ENCODE data around the gene TBCA.
A peak's percentile ranks its signal among the peaks of the same experiment; 100 is the strongest.

The TBCA gene, protein sequence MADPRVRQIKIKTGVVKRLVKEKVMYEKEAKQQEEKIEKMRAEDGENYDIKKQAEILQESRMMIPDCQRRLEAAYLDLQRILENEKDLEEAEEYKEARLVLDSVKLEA

DNA sequence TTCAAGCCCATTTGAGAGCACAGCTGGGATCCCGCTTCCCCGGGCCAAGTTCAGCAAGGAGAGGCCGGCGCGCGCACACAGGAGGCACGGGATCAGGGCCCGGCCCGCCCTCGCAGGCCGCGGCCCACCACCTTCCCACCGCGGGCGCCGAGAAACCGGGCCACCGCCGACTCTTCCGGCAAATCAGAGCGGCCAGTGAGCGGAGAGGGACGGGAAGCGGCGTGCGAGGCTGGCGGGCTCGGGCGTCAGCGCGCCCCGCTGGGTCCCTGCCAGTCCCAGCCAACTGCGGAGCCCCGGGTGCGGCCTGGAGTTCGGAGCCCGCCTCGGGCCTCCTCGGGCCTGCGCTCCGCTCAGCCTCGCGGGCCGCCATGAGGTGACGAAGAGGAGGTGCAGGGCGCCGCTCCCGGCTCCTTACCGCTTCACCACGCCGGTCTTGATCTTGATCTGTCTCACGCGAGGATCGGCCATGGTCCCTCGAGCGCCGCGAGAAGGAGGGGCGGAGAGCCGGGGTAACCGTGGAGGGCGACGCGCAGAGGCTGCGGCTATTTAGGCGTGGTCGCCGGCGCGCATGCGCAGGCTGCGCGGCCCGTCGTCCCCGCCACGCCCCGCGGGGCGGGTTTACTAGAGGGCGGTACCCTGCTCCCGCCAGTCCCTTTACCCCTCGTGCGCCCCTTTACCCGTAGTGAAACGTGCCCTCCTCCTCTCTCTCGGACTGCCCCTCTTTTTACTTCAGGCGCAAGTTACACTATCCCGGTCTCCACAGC lies at the start of gene TBCA:
TSS of gene TBCA (minus strand) at position 550 of the 764 bp plus-strand sequence. CDS start at position 468, 82 bp downstream.
- peak; percentile 86 for DNase-seq

DNA sequence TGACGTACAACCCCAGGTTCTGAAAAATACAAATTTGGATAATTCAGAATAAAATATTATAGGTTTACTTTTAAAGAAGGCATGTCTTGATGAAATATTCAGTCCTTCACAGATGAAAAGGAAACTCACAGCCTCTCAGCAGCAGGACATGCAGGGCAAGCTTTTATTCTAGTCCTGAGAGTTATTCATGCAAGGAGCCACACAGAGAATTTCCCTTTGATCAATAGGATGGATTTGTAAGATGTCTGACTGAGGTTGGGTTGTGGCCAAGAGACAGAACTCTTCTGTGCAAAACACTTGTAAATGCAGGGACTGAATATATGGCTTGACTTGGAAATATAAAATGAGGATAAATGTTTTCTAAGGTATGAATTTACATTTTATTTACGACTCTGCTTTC lies 48.8 kb upstream of the TBCA start:
- no peak for DNase-seq

DNA sequence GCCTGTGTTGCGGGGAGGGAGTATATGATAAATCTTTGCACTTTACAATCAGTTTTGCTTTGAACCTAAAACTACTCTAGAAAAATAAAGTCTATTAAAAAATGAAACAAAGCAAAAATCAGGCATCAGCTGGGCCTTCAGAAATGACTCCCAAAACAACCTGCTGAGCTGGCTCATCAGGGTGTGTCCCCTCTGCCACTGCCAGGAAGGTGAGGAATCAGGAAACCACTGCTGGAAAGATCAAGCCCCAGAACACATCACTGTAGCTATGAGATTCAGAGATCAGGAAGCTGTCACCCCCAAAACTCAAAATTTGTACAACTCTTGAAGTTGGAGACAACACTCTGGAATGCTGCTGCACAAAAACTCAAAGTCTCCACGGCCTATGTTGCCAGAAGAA lies 40.5 kb upstream of the TBCA start:
- no peak for DNase-seq

DNA sequence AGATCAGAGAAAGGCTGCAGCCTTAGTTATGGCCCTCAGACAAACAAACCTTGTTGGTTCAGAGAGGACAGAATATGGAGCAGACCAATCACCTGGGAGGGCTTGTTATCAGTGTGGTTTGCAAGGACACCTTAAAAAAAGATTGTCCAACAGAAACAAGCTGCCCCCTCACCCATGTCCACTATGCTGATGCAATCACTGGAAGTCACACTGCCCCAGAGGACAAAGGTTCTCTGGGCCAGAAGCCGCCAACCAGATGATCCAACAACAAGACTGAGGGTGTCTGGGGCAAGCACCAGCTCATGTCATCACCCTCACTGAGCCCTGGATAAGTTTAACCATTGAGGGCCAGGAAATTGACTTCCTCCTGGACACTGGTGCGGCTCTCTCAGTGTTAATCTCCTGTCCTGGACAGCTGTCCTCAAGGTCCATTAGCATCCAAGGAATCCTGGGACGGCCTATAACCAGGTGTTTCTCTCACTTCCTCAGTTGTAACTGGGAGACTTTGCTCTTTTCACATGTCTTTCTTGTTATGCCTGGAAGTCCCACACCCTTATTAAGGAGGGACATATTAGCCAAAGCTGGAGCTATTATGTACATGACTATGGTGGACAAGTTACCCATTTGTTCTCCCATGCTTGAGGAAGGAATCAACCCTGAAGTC lies 36.9 kb upstream of the TBCA start:
- no peak for DNase-seq

DNA sequence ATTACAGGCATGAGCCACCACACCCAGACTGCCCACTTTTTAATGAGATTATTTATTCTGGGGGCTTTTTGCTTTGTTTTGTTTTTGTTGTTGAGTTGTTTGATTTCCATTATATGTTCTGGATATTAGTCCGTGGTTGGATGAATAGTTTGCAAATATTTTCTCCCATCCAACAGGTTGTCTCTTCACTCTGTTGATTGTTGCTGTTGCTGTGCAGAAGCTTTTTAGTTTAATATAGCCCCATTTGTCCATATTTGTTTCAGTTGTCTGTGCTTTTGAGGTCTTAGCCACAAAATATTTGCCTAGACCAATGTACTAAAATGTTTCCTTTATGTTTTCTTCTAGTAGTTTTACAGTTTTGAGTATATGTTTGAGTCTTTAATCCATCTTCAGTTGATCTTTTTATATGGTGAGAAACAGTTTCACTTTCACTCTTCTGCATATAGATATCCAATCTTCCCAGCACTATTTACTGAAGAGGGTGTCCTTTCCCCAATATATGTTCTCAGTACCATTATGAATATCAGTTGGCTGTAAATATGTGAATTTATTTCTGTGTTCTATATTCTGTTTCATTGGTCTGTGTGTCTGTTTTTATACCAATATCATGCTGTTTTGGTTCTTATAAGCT lies 30.2 kb upstream of the TBCA start:
- DNase-seq: no peak

DNA sequence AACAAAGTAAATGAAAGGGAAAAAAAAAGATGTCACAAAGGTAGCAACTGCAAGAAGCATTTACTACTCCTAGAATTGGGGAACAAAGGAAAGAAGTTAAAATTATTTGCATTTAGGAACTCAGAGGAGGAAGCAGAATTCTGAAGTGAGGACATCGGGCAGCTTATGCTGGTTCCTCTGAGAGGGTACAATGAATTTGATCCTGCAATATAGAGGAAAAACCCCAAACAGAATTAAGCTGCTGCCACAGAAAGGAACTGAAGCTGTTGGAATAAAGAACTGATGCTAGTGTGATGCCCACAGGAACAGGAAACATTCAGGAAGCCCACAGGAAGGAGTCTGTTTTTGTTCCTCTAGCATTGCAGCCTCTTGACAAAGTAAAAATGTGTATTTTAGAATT lies 22.3 kb upstream of the TBCA start:
- no peak for DNase-seq

DNA sequence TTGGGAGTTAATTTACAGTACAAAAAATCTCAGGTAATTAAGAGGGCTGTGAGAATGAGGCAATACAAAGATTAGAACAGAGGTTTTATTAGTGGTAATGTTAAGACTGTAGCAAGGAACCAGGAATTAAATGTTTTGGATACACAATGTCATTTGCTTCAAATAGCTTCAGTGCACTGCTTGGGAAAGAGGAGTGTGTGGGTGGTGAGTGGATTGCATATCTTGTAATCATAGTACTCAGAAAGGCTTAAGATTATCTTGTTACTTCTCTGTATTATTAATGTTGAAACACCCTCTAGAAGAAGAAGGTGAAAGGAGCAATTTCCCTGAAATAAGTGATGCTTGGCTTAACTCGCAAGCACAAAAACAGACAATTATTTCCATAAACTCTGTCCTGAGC lies 21.0 kb upstream of the TBCA start:
- DNase-seq: no peak

DNA sequence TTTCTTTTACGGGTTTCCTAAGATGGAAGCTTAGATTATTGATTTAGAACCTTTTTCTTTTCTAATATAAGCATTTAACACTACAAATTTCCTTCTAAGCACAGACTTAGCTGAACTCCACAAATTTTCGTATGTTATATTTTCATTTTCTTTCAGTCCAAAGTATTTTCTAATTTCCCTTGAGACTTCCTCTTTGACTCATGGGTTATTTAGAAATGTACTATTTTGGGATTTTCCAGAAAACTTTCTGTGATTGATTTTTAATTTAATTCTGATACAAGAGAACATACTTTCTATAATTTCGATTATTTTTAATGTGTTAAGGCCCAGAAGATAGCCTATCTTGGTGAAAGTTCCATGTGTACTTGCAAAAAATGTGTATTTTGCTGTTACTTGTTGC lies 19.7 kb upstream of the TBCA start:
- no peak for DNase-seq

DNA sequence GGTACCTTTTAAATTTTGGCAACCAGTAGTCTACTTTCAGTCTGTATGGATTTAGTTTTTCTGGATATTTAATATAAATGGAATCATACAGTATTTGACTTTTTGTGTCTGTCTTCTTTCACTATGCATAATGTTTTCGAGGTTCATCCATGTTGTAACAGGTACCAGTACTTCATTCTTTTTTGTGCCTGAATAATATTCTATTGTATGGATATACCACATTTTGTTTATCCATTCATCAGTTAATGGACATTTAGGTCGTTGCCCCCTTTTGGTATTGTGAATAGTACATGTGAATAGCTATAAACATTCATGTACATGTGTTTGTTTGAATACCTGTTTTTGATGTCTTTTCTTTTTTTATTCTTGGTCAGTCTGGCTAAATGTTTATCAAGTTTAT lies 19.1 kb upstream of the TBCA start:
- no peak for DNase-seq

DNA sequence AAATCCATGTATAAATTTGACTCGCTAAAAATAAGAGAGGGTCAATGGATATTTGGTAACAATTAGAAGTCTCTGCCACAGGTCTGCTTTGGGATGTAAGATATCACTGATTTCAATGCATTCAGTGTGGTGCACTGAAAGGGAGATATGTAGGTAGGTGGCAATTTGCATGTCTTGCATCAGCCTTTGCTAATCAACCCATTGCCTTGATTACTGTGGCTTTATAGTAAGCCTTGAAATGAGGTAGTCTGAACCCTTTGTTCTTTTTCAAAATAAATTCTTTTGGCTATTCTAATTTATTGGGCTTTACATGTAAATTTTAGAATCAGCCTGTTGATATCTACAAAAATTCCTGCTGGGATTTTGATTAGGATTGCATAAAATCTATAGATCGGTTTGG lies 15.8 kb upstream of the TBCA start:
- DNase-seq: no peak

DNA sequence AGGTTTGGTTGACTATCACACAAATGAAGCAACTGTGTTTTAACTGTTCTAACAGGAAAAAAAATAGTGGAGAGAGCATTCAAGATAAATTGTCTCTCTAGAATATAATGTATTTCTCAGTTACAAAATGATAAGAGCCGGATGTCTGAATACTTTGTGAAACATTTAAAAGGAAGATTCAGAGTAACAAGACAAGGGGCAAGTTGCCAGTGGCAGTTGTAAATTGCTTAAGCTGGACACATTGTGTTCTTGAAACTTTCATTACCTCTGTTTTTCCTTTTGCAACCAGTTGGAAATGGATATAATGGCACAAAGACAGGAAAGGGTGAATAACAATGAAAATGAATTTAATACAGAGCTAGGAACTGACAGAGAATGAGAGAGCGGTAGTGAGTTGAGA lies 15.2 kb upstream of the TBCA start:
- DNase-seq: no peak

DNA sequence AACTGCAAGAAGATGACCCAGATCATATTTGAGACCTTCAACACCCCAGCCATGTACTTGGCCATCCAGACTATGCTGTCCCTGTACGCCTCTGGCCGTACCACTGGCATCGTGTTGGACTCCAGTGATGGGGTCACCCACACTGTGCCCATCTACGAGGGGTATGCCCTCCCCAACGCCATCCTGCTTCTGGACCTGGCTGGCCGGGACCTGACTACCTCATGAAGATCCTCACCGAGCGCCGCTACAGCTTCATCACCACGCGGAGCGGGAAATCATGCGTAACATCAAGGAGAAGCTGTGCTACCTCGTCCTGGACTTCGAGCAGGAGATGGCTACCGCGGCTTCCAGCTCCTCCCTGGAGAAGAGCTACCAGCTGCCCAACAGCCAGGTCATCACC lies 9.1 kb upstream of the TBCA start:
- DNase-seq: no peak

DNA sequence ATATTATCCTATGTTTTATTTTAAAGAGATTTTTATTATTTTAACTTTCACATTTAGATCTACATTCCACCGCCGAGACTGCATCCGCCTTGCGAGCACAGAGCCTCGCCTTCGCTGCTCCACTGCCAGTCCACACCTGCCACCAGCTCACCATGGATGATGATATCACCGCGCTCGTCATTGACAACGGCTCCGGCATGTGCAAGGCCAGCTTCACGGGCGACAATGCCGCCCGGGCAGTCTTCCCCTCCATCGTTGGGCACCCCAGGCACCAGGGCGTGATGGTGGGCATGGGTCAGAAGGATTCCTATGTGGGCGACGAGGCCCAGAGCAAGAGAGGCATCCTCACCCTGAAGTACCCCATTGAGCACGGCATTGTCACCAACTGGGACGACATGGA lies 8.6 kb upstream of the TBCA start:
- no peak for DNase-seq

DNA sequence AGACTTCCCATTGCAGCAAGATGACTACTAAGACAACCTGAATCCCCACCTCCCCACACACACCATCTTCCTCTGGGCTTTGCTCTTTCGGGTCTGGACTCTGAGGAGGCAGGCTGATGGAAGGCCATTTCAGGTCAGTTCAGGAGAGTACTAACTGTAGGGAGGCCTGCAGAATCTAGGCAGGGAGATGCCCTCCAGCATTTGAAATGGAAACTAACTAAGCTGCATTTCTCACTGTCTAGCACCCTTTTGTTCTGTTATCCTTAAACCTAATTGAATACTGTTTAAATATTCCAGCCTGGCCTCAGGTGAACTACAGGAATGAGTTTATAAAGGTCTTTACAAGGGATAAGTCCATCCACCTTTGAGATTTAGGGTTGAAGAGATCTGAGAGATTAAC lies 4.9 kb upstream of the TBCA start:
- DNase-seq: no peak

DNA sequence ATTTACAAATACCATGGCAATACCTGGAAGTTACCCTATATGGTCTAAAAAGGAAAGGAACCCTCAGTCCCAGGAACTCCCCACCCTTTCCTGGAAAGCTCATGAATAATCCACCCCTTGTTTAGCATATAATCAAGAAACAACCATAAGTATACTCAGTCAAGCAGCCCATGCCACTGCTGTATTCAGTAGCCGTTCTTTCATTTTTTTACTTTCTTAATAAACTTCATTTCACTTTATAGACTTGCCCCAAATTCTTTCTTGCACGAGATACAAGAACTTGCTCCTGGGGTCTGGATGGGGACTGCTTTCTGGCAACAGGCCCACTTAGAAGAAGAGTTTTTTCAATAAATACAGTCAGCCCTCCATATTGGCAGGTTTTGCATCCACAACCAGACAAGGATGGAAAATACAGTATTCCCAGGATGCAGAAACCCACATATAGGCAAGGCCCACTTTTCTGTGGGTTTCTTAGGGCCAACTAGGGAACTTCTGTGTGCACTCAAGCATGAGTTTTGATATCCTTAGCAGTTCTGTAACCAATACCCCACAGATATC lies 2.8 kb upstream of the TBCA start:
- DNase-seq: no peak

DNA sequence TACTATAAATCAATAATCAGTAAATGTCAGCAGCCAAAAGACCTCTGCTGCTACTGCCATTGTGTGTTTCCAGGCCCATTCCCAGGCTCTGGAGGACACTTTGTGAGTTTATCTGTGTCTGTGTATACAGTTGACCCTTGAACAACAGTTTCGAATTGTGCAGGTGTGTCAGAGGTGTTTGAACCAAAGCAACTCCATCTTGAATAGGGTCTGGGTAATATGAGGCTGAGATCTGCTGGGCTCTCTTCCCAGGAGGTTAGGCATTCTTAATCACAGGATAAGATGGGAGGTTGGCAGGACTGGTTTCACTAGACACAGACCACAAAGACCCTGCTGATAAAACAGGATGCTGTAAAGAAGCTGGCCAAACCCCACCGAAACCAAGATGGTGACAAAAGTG lies 2.3 kb upstream of the TBCA start:
- no peak for DNase-seq

DNA sequence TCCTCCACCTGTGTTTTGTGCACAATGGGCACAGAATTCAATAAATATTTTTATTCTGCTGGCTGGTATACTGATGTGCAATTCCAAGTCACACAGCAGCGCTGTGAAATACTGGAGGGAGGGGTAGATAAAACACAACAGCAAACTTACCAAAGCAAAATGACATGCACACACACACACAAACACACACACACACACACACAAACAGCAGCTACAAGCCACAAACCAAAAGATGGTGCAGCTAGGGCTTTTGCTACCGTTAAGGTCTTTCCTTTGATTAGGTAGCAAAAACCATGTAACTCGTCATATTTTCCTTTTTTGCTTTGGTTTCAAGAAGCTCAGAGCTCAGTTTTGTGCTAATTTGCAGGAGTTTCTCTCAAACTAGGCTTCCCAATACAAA lies 1.8 kb upstream of the TBCA start:
- no peak for DNase-seq

DNA sequence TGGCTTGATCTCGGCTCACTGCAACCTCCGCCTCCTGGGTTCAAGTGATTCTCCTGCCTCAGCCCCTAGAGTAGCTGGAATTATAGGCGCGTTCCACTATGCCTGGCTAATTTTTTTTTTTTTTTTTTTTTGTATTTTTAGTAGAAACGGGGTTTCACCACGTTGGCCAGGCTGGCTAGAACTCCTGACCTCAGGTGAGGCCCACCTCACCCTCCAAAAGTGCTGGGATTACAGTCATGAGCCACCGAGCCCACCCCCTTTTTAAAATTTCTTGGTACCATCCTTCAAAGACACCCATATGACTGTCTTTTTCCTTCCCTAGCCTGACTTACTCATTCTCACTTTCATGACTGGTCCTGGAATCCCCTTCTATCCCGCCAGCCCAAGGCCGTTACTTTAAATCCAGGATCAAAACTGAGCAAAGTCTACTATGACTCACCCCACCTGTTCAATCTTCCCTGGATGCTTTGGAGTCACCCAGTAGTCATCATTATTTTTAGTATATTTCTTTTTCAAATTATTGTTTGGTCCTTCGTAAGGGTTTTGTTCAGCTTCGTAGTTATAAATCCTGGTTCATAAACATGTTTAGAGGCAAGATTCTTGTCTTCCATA lies 1.2 kb upstream of the TBCA start:
- DNase-seq: no peak

DNA sequence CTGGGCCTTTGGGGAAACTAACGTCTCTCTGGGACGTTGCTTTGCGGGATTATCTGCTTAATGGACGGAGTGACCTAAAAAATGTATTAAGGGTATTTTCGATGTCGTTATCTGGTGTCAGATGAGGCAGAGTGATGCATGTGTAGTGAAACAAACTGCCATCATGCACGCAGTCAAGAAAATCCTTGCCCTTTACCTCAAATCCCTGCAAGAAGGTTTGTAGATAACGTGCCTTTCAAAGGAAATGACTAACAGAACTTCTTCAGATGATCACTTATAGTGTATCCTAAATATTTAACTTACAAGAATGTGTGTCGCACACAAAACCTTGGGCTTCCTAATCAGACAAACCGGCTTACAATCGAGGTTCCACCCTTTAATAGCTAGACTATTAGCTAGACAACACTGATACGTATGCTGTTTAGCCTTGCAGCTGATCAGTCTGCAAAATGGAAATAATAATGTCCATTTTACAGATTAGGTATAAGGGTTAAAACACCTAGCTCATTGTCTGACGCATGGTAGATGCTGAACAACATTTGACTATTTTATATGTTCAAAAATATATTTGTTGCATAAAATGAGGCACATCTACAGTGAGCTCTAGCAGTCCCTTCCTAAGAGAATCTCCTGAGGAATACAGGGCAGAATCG lies 541 bp upstream of the TBCA start:
- DNase-seq: no peak

DNA sequence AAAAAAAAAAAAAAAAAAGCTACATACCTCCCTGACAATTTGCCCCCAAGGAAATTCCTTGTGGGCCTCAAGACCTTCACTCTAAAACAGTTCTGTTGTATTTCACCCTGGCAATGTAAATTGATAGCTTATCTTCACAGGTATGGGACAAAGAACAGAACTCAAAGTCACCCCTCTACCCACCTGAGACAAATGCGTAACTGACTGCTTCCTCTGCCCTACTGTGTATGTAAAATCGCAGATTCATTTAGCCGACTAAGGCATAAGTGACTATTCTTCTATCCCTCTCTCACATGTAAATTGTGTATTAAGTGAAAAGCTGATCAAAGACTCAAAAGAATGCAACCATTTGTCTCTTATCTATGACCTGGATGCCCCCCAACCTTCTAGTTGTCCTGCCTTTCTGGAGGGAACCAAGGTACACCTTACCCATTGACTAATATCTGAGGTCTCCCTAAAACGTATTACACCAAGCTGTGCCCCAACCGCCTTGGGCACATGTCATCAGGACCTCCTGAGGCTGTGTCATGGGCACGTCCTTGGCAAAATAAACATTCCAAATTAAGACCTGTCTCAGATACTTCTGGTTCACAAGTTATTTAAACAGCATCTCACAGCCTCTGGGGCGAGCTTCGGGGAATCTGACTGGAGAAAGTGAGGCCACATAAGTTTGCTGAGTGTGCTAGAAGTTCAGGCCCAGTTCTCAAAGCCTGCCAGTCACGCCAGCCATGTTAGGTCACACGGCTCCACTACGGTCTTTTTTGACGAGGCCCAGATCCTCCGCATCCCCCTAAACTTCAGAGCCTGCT lies 954 bp downstream of the TBCA start:
- no peak for DNase-seq

DNA sequence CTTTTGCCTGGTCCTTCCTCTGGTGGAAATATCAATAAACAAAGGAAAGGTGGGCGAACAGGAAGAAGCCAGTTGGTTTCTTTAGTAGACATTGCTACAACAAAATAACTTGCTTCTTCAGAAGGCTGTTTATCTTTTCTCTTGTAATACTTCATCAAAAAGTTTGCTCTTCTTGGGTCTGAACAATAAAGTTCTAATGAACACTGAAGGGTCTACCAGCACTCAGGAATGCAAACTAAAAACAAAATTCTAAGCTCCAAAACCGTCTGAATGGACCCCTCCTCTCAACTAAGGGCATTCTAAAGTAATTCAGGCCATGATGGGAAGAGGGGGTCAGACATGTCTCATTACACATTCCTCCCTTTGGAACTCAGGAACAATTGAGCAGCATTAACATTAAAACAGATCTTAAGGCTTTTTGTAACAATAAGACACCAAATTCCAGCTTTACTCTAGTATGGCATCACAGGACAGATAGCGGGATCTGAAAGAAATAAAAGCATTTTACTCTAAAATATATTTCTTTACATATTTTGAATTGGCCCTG lies 2.3 kb downstream of the TBCA start:
- no peak for DNase-seq

DNA sequence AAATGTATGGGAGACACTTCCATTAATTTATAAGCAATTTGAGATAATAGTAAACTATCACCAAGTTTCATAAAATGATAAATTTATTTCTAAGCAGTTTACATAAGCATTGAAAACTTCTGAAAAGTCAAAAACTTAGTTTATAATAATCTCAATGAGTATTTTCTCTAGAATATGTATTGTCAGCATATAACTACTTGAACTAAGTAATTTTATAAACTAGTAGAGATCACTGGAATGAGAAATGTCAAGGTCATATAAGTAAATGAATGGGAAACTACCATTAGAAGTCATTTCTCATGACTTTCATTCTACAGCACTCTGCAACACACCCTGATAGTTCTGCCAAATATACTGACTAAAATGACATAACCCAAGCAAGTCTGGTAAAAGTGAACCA lies 3.4 kb downstream of the TBCA start:
- no peak for DNase-seq
